GM21576 (cell line): ENCODE data around the gene RESP18.

Experiments
- ATAC-seq: cut with Tn5 transposase; IDR thresholded peaks from one replicate; pipeline ENCODE4 v1.9.1; 2021; ENCODE audit warnings: mild to moderate bottlenecking, moderate library complexity; ENCODE audit not compliant: unreplicated experiment

Gene RESP18

DNA sequence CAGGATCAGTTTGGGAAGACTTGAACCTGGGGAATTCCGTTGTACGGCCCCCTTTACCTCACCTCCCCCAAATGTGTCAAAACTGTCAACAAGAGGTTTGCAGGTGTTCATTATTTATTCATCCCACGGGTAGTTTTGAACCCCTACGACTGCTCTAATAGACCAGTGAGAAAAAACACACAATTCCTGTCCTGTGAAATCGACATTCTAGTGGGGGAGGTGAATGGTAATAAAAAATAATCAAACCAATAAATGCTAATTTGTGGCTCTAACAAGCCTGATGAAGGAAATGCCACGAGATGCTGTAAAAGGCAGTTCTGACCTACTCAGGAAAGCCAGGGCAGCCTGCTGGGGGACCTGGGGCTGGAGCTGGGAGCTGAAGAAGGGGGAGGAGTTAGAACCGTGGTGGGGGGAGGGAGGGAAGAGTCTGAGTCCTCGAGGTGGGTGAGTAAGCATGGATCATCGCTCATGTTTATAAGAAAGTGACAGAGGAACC, 53.8 kb downstream of the RESP18 start:
- ATAC-seq = no peak

GRCh38 chr2:219277703-219278654, 54.6 kb downstream of the RESP18 start:
- ATAC-seq = peak; percentile 27
